ENCODE data around the gene BRAP.

The BRAP gene

DNA sequence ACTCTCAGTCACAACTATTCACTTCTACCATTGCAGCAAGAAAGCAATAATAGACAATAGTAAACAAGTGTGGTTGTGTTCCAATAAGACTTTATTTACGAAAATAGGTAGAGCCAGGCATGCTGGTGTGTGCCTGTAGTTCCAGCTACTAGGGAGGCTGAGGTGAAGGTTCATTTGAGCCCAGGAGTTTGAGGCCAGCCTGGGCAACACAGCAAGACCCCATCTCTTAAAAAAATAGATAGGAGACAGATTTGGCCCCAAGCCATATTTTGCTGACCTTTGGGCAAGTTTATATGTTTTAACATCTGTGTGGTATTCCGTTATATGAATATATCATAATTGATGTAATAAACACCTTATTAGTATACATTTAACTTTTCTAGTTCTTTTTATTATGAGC, 14.2 kb upstream of the BRAP start:
- TF ChIP-seq, protein P1, sequence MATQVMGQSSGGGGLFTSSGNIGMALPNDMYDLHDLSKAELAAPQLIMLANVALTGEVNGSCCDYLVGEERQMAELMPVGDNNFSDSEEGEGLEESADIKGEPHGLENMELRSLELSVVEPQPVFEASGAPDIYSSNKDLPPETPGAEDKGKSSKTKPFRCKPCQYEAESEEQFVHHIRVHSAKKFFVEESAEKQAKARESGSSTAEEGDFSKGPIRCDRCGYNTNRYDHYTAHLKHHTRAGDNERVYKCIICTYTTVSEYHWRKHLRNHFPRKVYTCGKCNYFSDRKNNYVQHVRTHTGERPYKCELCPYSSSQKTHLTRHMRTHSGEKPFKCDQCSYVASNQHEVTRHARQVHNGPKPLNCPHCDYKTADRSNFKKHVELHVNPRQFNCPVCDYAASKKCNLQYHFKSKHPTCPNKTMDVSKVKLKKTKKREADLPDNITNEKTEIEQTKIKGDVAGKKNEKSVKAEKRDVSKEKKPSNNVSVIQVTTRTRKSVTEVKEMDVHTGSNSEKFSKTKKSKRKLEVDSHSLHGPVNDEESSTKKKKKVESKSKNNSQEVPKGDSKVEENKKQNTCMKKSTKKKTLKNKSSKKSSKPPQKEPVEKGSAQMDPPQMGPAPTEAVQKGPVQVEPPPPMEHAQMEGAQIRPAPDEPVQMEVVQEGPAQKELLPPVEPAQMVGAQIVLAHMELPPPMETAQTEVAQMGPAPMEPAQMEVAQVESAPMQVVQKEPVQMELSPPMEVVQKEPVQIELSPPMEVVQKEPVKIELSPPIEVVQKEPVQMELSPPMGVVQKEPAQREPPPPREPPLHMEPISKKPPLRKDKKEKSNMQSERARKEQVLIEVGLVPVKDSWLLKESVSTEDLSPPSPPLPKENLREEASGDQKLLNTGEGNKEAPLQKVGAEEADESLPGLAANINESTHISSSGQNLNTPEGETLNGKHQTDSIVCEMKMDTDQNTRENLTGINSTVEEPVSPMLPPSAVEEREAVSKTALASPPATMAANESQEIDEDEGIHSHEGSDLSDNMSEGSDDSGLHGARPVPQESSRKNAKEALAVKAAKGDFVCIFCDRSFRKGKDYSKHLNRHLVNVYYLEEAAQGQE (IDR thresholded peaks at IDR 0.05; ENCODE audit: insufficient read depth in 1 of 2, low read depth in 2 of 2, low read length in 2 of 2), result no peak
- TF ChIP-seq SIN3A (IDR thresholded peaks at IDR 0.05; ENCODE audit: borderline replicate concordance, insufficient read depth, low read length) (no peak), POLR2AphosphoS5 (IDR thresholded peaks at IDR 0.05; ENCODE audit: low read depth, low read length) (no peak), FOXP2 (optimal IDR thresholded peaks at IDR 0.05; ENCODE audit: borderline replicate concordance, extremely low read depth, extremely low read length, insufficient read depth) (no peak), TAF1 (IDR thresholded peaks at IDR 0.05; ENCODE audit: borderline replicate concordance, insufficient read depth, low read length) (no peak)

GRCh38 chr12:111693818-111694217, 8.1 kb upstream of the BRAP start:
- no peak for TF ChIP-seq SIN3A (IDR thresholded peaks at IDR 0.05; ENCODE audit: borderline replicate concordance, insufficient read depth, low read length)

DNA sequence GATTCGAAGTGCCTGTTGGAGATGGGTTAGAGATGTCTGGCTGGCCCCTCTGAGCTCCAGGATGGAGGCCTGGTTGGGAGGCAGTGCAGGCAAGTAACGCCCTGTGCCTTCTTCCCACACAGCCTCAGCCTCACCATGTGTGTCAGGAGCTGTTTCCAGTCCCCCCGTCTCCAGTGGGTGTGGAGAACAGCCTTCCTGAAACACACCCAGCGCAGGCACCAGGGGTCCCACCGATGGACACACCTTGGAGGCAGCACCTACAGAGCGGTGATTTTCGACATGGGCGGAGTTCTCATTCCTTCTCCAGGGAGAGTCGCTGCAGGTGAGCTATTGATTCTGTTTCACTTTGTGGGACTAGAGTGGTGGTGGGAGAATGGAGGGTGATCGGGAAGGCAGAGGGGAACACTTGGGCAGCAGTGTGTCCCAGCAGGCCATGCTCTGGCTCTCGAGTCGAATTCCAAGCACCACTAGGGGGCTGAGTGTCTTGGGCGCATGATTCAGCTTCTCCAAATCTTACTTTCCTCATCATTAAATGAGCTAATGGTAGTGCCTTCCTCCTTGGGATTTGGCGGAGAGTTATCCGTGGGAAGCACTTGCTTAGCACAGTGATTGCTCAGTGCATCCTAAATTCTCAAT, 6.9 kb upstream of the BRAP start:
- no peak for TF ChIP-seq TAF1 (IDR thresholded peaks at IDR 0.05; ENCODE audit: borderline replicate concordance, insufficient read depth, low read length)
- TF ChIP-seq, protein P1 (IDR thresholded peaks at IDR 0.05; ENCODE audit: insufficient read depth in 1 of 2, low read depth in 2 of 2, low read length in 2 of 2), result no peak
- no peak for TF ChIP-seq FOXP2 (optimal IDR thresholded peaks at IDR 0.05; ENCODE audit: borderline replicate concordance, extremely low read depth, extremely low read length, insufficient read depth)

- TF ChIP-seq FOXP2 (optimal IDR thresholded peaks at IDR 0.05; ENCODE audit: borderline replicate concordance, extremely low read depth, extremely low read length, insufficient read depth) (no peak), SIN3A (IDR thresholded peaks at IDR 0.05; ENCODE audit: borderline replicate concordance, insufficient read depth, low read length) (no peak)
Observed at GRCh38 chr12:111691262-111691661, 5.5 kb upstream of the BRAP start.

- no peak for TF ChIP-seq POLR2AphosphoS5 (IDR thresholded peaks at IDR 0.05; ENCODE audit: low read depth, low read length)
- TF ChIP-seq TAF1 (IDR thresholded peaks at IDR 0.05; ENCODE audit: borderline replicate concordance, insufficient read depth, low read length), result no peak
- no peak for TF ChIP-seq SIN3A (IDR thresholded peaks at IDR 0.05; ENCODE audit: borderline replicate concordance, insufficient read depth, low read length)
- TF ChIP-seq, protein P1 (IDR thresholded peaks at IDR 0.05; ENCODE audit: insufficient read depth in 1 of 2, low read depth in 2 of 2, low read length in 2 of 2), result no peak
- TF ChIP-seq FOXP2 (optimal IDR thresholded peaks at IDR 0.05; ENCODE audit: borderline replicate concordance, extremely low read depth, extremely low read length, insufficient read depth), result no peak
Observed at GRCh38 chr12:111687952-111688351, 2.2 kb upstream of the BRAP start.

GRCh38 chr12:111687255-111687654, 1.5 kb upstream of the BRAP start:
- TF ChIP-seq, protein P1 (IDR thresholded peaks at IDR 0.05; ENCODE audit: insufficient read depth in 1 of 2, low read depth in 2 of 2, low read length in 2 of 2), result no peak
- TF ChIP-seq TAF1 (IDR thresholded peaks at IDR 0.05; ENCODE audit: borderline replicate concordance, insufficient read depth, low read length), result no peak
- TF ChIP-seq POLR2AphosphoS5 (IDR thresholded peaks at IDR 0.05; ENCODE audit: low read depth, low read length), result no peak
- no peak for TF ChIP-seq FOXP2 (optimal IDR thresholded peaks at IDR 0.05; ENCODE audit: borderline replicate concordance, extremely low read depth, extremely low read length, insufficient read depth)
- TF ChIP-seq SIN3A (IDR thresholded peaks at IDR 0.05; ENCODE audit: borderline replicate concordance, insufficient read depth, low read length), result no peak
